RCC 7860 (cell line): ENCODE results near the gene HIF1AN.
A peak's percentile ranks its signal among the peaks of the same experiment; 100 is the strongest.
"Not testable (repeated sequence)": the region's sequence is repeated elsewhere in the genome, so short reads cannot be mapped to it uniquely, and the experiment has no call there.

Source experiments
- DNase-seq: peaks from one replicate; pipeline ENCODE4 v3.0.0-alpha.2; 2015; ENCODE audit warnings: low spot score
- FAIRE-seq: peaks from 2 replicates; lab custom pipeline; 2012; peaks lifted over from hg19 to GRCh38; lab: Jason Lieb, UNC

HIF1AN gene

GRCh38 chr10:100565206-100565985, 29.7 kb downstream of the HIF1AN start:
- no peak for FAIRE-seq
- DNase-seq = no peak

- DNase-seq = no peak
- no peak for FAIRE-seq
Measured at GRCh38 chr10:100566561-100566960, 30.8 kb downstream of the HIF1AN start.

- FAIRE-seq = no peak
Measured at GRCh38 chr10:100567249-100567648, 31.5 kb downstream of the HIF1AN start.

GRCh38 chr10:100567826-100568225, 32.1 kb downstream of the HIF1AN start:
- no peak for DNase-seq
- FAIRE-seq = no peak

More at GRCh38 chr10:100567249-100567648, 31.5 kb downstream of the HIF1AN start:
- no peak for DNase-seq

GRCh38 chr10:100568912-100569311, 33.2 kb downstream of the HIF1AN start:
- FAIRE-seq = no peak

GRCh38 chr10:100569687-100570481, 34.1 kb downstream of the HIF1AN start:
- FAIRE-seq = no peak
- no peak for DNase-seq

More at GRCh38 chr10:100568912-100569311, 33.2 kb downstream of the HIF1AN start:
- DNase-seq = no peak

GRCh38 chr10:100570506-100570905, 34.8 kb downstream of the HIF1AN start:
- no peak for FAIRE-seq
- DNase-seq = no peak

GRCh38 chr10:100571084-100571856, 35.5 kb downstream of the HIF1AN start:
- FAIRE-seq = no peak

GRCh38 chr10:100575146-100575545, 39.4 kb downstream of the HIF1AN start:
- DNase-seq, FAIRE-seq: not testable (repeated sequence)

More at GRCh38 chr10:100571084-100571856, 35.5 kb downstream of the HIF1AN start:
- DNase-seq = no peak

GRCh38 chr10:100575585-100576281, 40.0 kb downstream of the HIF1AN start:
- FAIRE-seq = no peak
- DNase-seq = no peak

- no peak for DNase-seq
Measured at GRCh38 chr10:100576282-100576635, 40.5 kb downstream of the HIF1AN start.

GRCh38 chr10:100579261-100580090, 43.7 kb downstream of the HIF1AN start:
- no peak for FAIRE-seq
- peak; percentile 26 for DNase-seq

More at GRCh38 chr10:100576282-100576635, 40.5 kb downstream of the HIF1AN start:
- FAIRE-seq = no peak

GRCh38 chr10:100586959-100587358, 51.2 kb downstream of the HIF1AN start:
- DNase-seq = no peak
- no peak for FAIRE-seq

GRCh38 chr10:100598166-100598565, 62.4 kb downstream of the HIF1AN start:
- FAIRE-seq (no peak), DNase-seq (no peak)

GRCh38 chr10:100600218-100600617, 64.5 kb downstream of the HIF1AN start:
- DNase-seq = no peak
- FAIRE-seq = no peak

GRCh38 chr10:100607439-100607838, 71.7 kb downstream of the HIF1AN start:
- FAIRE-seq (no peak), DNase-seq (no peak)
